GM19468 (cell line): ENCODE measurements around the gene FSHR.

ENCODE experiments used
- ATAC-seq: cut with Tn5 transposase; IDR thresholded peaks from one replicate; pipeline ENCODE4 v1.9.1; 2021; ENCODE audit warnings: mild to moderate bottlenecking, moderate library complexity, moderate number of reproducible peaks; ENCODE audit not compliant: unreplicated experiment; ENCODE audit errors: extremely low read depth

FSHR gene

GRCh38 chr2:49113046-49113445 is 41.3 kb downstream of the FSHR start:
- ATAC-seq: no peak

- no peak for ATAC-seq
Measured at GRCh38 chr2:49111456-49111855, 42.9 kb downstream of the FSHR start.

GRCh38 chr2:49111006-49111405 is 43.3 kb downstream of the FSHR start:
- ATAC-seq: no peak

GRCh38 chr2:49110571-49110970 is 43.7 kb downstream of the FSHR start:
- ATAC-seq: no peak

GRCh38 chr2:49108851-49109250 is 45.5 kb downstream of the FSHR start:
- ATAC-seq: no peak

- no peak for ATAC-seq
Measured at GRCh38 chr2:49108436-49108835, 45.9 kb downstream of the FSHR start.

GRCh38 chr2:49105506-49105905 is 48.8 kb downstream of the FSHR start:
- ATAC-seq: no peak

- no peak for ATAC-seq
Measured at GRCh38 chr2:49102146-49102545, 52.2 kb downstream of the FSHR start.

- ATAC-seq: no peak
Measured at GRCh38 chr2:49080681-49081080, 73.6 kb downstream of the FSHR start.

GRCh38 chr2:49070716-49071115 is 83.6 kb downstream of the FSHR start:
- no peak for ATAC-seq

GRCh38 chr2:49069829-49070228 is 84.5 kb downstream of the FSHR start:
- ATAC-seq: no peak

- ATAC-seq: no peak
Measured at GRCh38 chr2:49068613-49069012, 85.7 kb downstream of the FSHR start.

- no peak for ATAC-seq
Measured at GRCh38 chr2:49067971-49068370, 86.3 kb downstream of the FSHR start.

- no peak for ATAC-seq
Measured at GRCh38 chr2:49053156-49053555, 101.2 kb downstream of the FSHR start.

GRCh38 chr2:49050265-49050664 is 104.0 kb downstream of the FSHR start:
- ATAC-seq: no peak

GRCh38 chr2:49049161-49049560 is 105.2 kb downstream of the FSHR start:
- ATAC-seq: no peak

- ATAC-seq: no peak
Measured at GRCh38 chr2:49045083-49045482, 109.2 kb downstream of the FSHR start.

- ATAC-seq: no peak
Measured at GRCh38 chr2:49044350-49045079, 109.8 kb downstream of the FSHR start.

- ATAC-seq: no peak
Measured at GRCh38 chr2:49043405-49043982, 110.8 kb downstream of the FSHR start.

GRCh38 chr2:49042488-49042887 is 111.8 kb downstream of the FSHR start:
- ATAC-seq: no peak

- no peak for ATAC-seq
Measured at GRCh38 chr2:49041061-49041460, 113.3 kb downstream of the FSHR start.

GRCh38 chr2:49037197-49037596 is 117.1 kb downstream of the FSHR start:
- ATAC-seq: no peak
